HG03378 (cell line): ENCODE measurements around the gene SCYGR3.
"Not testable (repeated sequence)": the region's sequence is repeated elsewhere in the genome, so short reads cannot be mapped to it uniquely, and the experiment has no call there.

Source experiments
- ATAC-seq: cut with Tn5 transposase; IDR thresholded peaks from one replicate; pipeline ENCODE4 v1.9.1; 2021; ENCODE audit warnings: mild to moderate bottlenecking, moderate library complexity; ENCODE audit not compliant: unreplicated experiment

The SCYGR3 gene

GRCh38 chr2:227614246-227614645, 394 bp downstream of the SCYGR3 start:
- no peak for ATAC-seq

GRCh38 chr2:227613272-227613660, 1.4 kb downstream of the SCYGR3 start:
- no peak for ATAC-seq

GRCh38 chr2:227612546-227613271, 1.9 kb downstream of the SCYGR3 start:
- no peak for ATAC-seq

- ATAC-seq = no peak
Observed at GRCh38 chr2:227610123-227610522, 4.5 kb downstream of the SCYGR3 start.

- ATAC-seq = peak; percentile 63
Observed at GRCh38 chr2:227608561-227609338, 5.9 kb downstream of the SCYGR3 start.

GRCh38 chr2:227607941-227608340, 6.7 kb downstream of the SCYGR3 start:
- no peak for ATAC-seq

GRCh38 chr2:227606476-227606875, 8.2 kb downstream of the SCYGR3 start:
- no peak for ATAC-seq

GRCh38 chr2:227602358-227602757, 12.3 kb downstream of the SCYGR3 start:
- no peak for ATAC-seq

GRCh38 chr2:227598835-227599503, 15.7 kb downstream of the SCYGR3 start, which contains the start of gene SCYGR2:
Gene SCYGR2, plus strand, starts transcription at chr2:227598893. Its CDS starts 0 bp downstream, at chr2:227598893.
- not testable (repeated sequence) for ATAC-seq

GRCh38 chr2:227597998-227598397, 16.6 kb downstream of the SCYGR3 start:
- no peak for ATAC-seq

- no peak for ATAC-seq
Observed at GRCh38 chr2:227597036-227597435, 17.6 kb downstream of the SCYGR3 start.

GRCh38 chr2:227595797-227596196, 18.8 kb downstream of the SCYGR3 start:
- ATAC-seq = no peak

- peak; percentile 62 for ATAC-seq
Observed at GRCh38 chr2:227592694-227593387, 21.8 kb downstream of the SCYGR3 start.

- no peak for ATAC-seq
Observed at GRCh38 chr2:227582369-227582768, 32.3 kb downstream of the SCYGR3 start.

- no peak for ATAC-seq
Observed at GRCh38 chr2:227579791-227580190, 34.8 kb downstream of the SCYGR3 start.

GRCh38 chr2:227578642-227579041, 36.0 kb downstream of the SCYGR3 start:
- ATAC-seq = no peak

- no peak for ATAC-seq
Observed at GRCh38 chr2:227577555-227577954, 37.1 kb downstream of the SCYGR3 start.

- no peak for ATAC-seq
Observed at GRCh38 chr2:227576812-227577211, 37.8 kb downstream of the SCYGR3 start.

GRCh38 chr2:227576110-227576509, 38.5 kb downstream of the SCYGR3 start:
- ATAC-seq = no peak

GRCh38 chr2:227570615-227571014, 44.0 kb downstream of the SCYGR3 start:
- no peak for ATAC-seq

GRCh38 chr2:227568852-227569169, 45.8 kb downstream of the SCYGR3 start:
- ATAC-seq = no peak
